ENCODE measurements around the gene SPAAR. TPM values are rescaled to one million over a fixed set of nuclear protein-coding genes. Genes with fewer than 3 reads are reported as not detected.
"Not testable (repeated sequence)": the region's sequence is repeated elsewhere in the genome, so short reads cannot be mapped to it uniquely, and the experiment has no call there.

Gene SPAAR
- total RNA-seq, 2 experiments from 2014 or later = not detected

GRCh38 chr9:35872505-35872904 lies 36.8 kb upstream of the SPAAR start:
- peaks cover 5% of the 10 kb centered on the region for H3K9me3 Mint-ChIP-seq (ENCODE audit: insufficient read depth)
- ChIA-PET CTCF (interaction anchor here (1.0 to 1.6 kb wide), 5 partner anchors 10 to 82 kb away, joined by 3 to 14 read pairs (median 5); no protein-coding TSS in a partner anchor), POLR2A (no interaction called here)

GRCh38 chr9:35882263-35882848 lies 26.9 kb upstream of the SPAAR start:
- peaks cover 34% of the 10 kb centered on the region for H3K27me3 Mint-ChIP-seq (ENCODE audit: low read depth)
- ATAC-seq = peak; percentile 75
- no peak overlapping the region for H3K4me3 Mint-ChIP-seq
- ChIA-PET POLR2A (no interaction called here), CTCF (interaction anchor here (0.6 to 2.6 kb wide), 61 partner anchors 9 to 368 kb away, joined by 3 to 64 read pairs (median 5); partner anchors contain the start of genes CREB3, GBA2, HINT2 and OR13J1)
- peak; percentile 84 for DNase-seq
- H3K36me3 Mint-ChIP-seq (ENCODE audit: low read depth) = no peaks in the 10 kb centered on the region
- H3K27ac Mint-ChIP-seq = no peak overlapping the region
- peaks cover 5% of the 10 kb centered on the region for H3K9me3 Mint-ChIP-seq (ENCODE audit: insufficient read depth)
- no peaks in the 10 kb centered on the region for H3K4me1 Mint-ChIP-seq (ENCODE audit: low read depth)

More at GRCh38 chr9:35872505-35872904, 36.8 kb upstream of the SPAAR start:
- Mint-ChIP-seq H3K4me1 (ENCODE audit: low read depth) (no peaks in the 10 kb centered on the region), H3K36me3 (ENCODE audit: low read depth) (no peaks in the 10 kb centered on the region), H3K27me3 (ENCODE audit: low read depth) (peaks cover 17% of the 10 kb centered on the region), H3K4me3 (no peak overlapping the region), H3K27ac (no peak overlapping the region)
- ATAC-seq (no peak), DNase-seq (no peak)

GRCh38 chr9:35882996-35883395 lies 26.3 kb upstream of the SPAAR start:
- no peaks in the 10 kb centered on the region for H3K4me1 Mint-ChIP-seq (ENCODE audit: low read depth)
- ChIA-PET POLR2A (no interaction called here), CTCF (interaction anchor here (0.7 to 2.6 kb wide), 39 partner anchors 9 to 279 kb away, joined by 3 to 64 read pairs (median 7); partner anchors contain the start of genes CREB3, GBA2, HINT2 and RGP1)
- H3K4me3 Mint-ChIP-seq = no peak overlapping the region
- H3K27me3 Mint-ChIP-seq (ENCODE audit: low read depth) = peaks cover 28% of the 10 kb centered on the region
- no peak for ATAC-seq
- no peak for DNase-seq
- no peaks in the 10 kb centered on the region for H3K36me3 Mint-ChIP-seq (ENCODE audit: low read depth)
- H3K27ac Mint-ChIP-seq = no peak overlapping the region
- no peaks in the 10 kb centered on the region for H3K9me3 Mint-ChIP-seq (ENCODE audit: insufficient read depth)

- ATAC-seq; H3K36me3 Mint-ChIP-seq (ENCODE audit: low read depth); H3K4me1 Mint-ChIP-seq (ENCODE audit: low read depth); POLR2A ChIA-PET; DNase-seq; H3K4me3 Mint-ChIP-seq; H3K27ac Mint-ChIP-seq; H3K9me3 Mint-ChIP-seq (ENCODE audit: insufficient read depth): not testable (repeated sequence)
- CTCF ChIA-PET = interaction anchor here (0.7 to 1.0 kb wide), 2 partner anchors 58 to 95 kb away, joined by 3 to 4 read pairs; no protein-coding TSS in a partner anchor
- H3K27me3 Mint-ChIP-seq (ENCODE audit: low read depth) = peaks cover 22% of the 10 kb centered on the region
These were observed 24.4 kb upstream of the SPAAR start for GRCh38 chr9:35884908-35885307.

GRCh38 chr9:35891646-35892045 lies 17.6 kb upstream of the SPAAR start:
- no peaks in the 10 kb centered on the region for H3K4me1 Mint-ChIP-seq (ENCODE audit: low read depth)
- H3K27me3 Mint-ChIP-seq (ENCODE audit: low read depth) = peaks cover 41% of the 10 kb centered on the region
- POLR2A ChIA-PET = no interaction called here
- CTCF ChIA-PET = interaction anchor here (0.8 to 1.8 kb wide), 2 partner anchors 10 to 12 kb away, joined by 3 to 8 read pairs; no protein-coding TSS in a partner anchor
- no peaks in the 10 kb centered on the region for H3K36me3 Mint-ChIP-seq (ENCODE audit: low read depth)
- no peak overlapping the region for H3K4me3 Mint-ChIP-seq
- H3K9me3 Mint-ChIP-seq (ENCODE audit: insufficient read depth) = no peaks in the 10 kb centered on the region
- DNase-seq (no peak), ATAC-seq (no peak)
- no peak overlapping the region for H3K27ac Mint-ChIP-seq

- ATAC-seq (no peak), DNase-seq (no peak)
- Mint-ChIP-seq H3K4me3 (no peak overlapping the region), H3K36me3 (ENCODE audit: low read depth) (no peaks in the 10 kb centered on the region), H3K27ac (no peak overlapping the region), H3K27me3 (ENCODE audit: low read depth) (peaks cover 38% of the 10 kb centered on the region), H3K9me3 (ENCODE audit: insufficient read depth) (no peaks in the 10 kb centered on the region), H3K4me1 (ENCODE audit: low read depth) (no peaks in the 10 kb centered on the region)
- POLR2A ChIA-PET = no interaction called here
- CTCF ChIA-PET = interaction anchor here (0.7 to 1.8 kb wide), 2 partner anchors 10 to 11 kb away, joined by 3 to 8 read pairs; no protein-coding TSS in a partner anchor
These were observed 17.2 kb upstream of the SPAAR start for GRCh38 chr9:35892051-35892450.

- H3K9me3 Mint-ChIP-seq (ENCODE audit: insufficient read depth) = no peaks in the 10 kb centered on the region
- peaks cover 40% of the 10 kb centered on the region for H3K27me3 Mint-ChIP-seq (ENCODE audit: low read depth)
- H3K4me3 Mint-ChIP-seq = no peak overlapping the region
- ChIA-PET CTCF (interaction anchor here (1.0 to 6.0 kb wide), 4 partner anchors 14 to 70 kb away, joined by 4 to 32 read pairs (median 11); no protein-coding TSS in a partner anchor), POLR2A (no interaction called here)
- DNase-seq (no peak), ATAC-seq (no peak)
- H3K27ac Mint-ChIP-seq = no peak overlapping the region
- no peaks in the 10 kb centered on the region for H3K4me1 Mint-ChIP-seq (ENCODE audit: low read depth)
- no peaks in the 10 kb centered on the region for H3K36me3 Mint-ChIP-seq (ENCODE audit: low read depth)
These were observed 12.7 kb upstream of the SPAAR start for GRCh38 chr9:35896570-35896969.

GRCh38 chr9:35897376-35898099 lies 11.8 kb upstream of the SPAAR start:
- H3K9me3 Mint-ChIP-seq (ENCODE audit: insufficient read depth); H3K27ac Mint-ChIP-seq; DNase-seq; H3K4me1 Mint-ChIP-seq (ENCODE audit: low read depth); POLR2A ChIA-PET; ATAC-seq; H3K36me3 Mint-ChIP-seq (ENCODE audit: low read depth); H3K4me3 Mint-ChIP-seq: not testable (repeated sequence)
- H3K27me3 Mint-ChIP-seq (ENCODE audit: low read depth) = peaks cover 36% of the 10 kb centered on the region
- CTCF ChIA-PET = interaction anchor here (1.5 to 6.0 kb wide), 7 partner anchors 13 to 109 kb away, joined by 4 to 32 read pairs (median 8); no protein-coding TSS in a partner anchor

GRCh38 chr9:35898337-35898736 lies 11.0 kb upstream of the SPAAR start:
- no peak for ATAC-seq
- CTCF ChIA-PET = interaction anchor here (0.7 to 6.0 kb wide), 8 partner anchors 13 to 125 kb away, joined by 3 to 32 read pairs (median 6); no protein-coding TSS in a partner anchor
- no peak for DNase-seq
- Mint-ChIP-seq H3K4me3 (no peak overlapping the region), H3K27ac (no peak overlapping the region), H3K4me1 (ENCODE audit: low read depth) (peaks cover 3% of the 10 kb centered on the region), H3K9me3 (ENCODE audit: insufficient read depth) (no peaks in the 10 kb centered on the region), H3K36me3 (ENCODE audit: low read depth) (no peaks in the 10 kb centered on the region), H3K27me3 (ENCODE audit: low read depth) (peaks cover 31% of the 10 kb centered on the region)
- POLR2A ChIA-PET = no interaction called here

- H3K4me1 Mint-ChIP-seq (ENCODE audit: low read depth) = peaks cover 4% of the 10 kb centered on the region
- ATAC-seq (no peak), DNase-seq (no peak)
- H3K36me3 Mint-ChIP-seq (ENCODE audit: low read depth) = no peaks in the 10 kb centered on the region
- H3K27me3 Mint-ChIP-seq (ENCODE audit: low read depth) = peaks cover 25% of the 10 kb centered on the region
- no peak overlapping the region for H3K4me3 Mint-ChIP-seq
- H3K9me3 Mint-ChIP-seq (ENCODE audit: insufficient read depth) = no peaks in the 10 kb centered on the region
- POLR2A ChIA-PET = no interaction called here
- CTCF ChIA-PET = interaction anchor here (0.7 to 6.0 kb wide), 9 partner anchors 12 to 125 kb away, joined by 3 to 32 read pairs (median 5); no protein-coding TSS in a partner anchor
- no peak overlapping the region for H3K27ac Mint-ChIP-seq
These were observed 10.3 kb upstream of the SPAAR start for GRCh38 chr9:35899021-35899420.

GRCh38 chr9:35903049-35903448 lies 6.2 kb upstream of the SPAAR start:
- ChIA-PET CTCF (interaction anchor here (0.8 to 3.8 kb wide), 34 partner anchors 8 to 328 kb away, joined by 3 to 59 read pairs (median 4); no protein-coding TSS in a partner anchor), POLR2A (no interaction called here)
- ATAC-seq = peak; percentile 74
- Mint-ChIP-seq H3K4me3 (no peak overlapping the region), H3K4me1 (ENCODE audit: low read depth) (peaks cover 10% of the 10 kb centered on the region), H3K9me3 (ENCODE audit: insufficient read depth) (no peaks in the 10 kb centered on the region), H3K36me3 (ENCODE audit: low read depth) (no peaks in the 10 kb centered on the region), H3K27me3 (ENCODE audit: low read depth) (peaks cover 10% of the 10 kb centered on the region), H3K27ac (no peak overlapping the region)
- peak; percentile 64 for DNase-seq

- peaks cover 22% of the 10 kb centered on the region for H3K4me1 Mint-ChIP-seq (ENCODE audit: low read depth)
- H3K4me3 Mint-ChIP-seq = no peak overlapping the region
- no peak for ATAC-seq
- no peaks in the 10 kb centered on the region for H3K36me3 Mint-ChIP-seq (ENCODE audit: low read depth)
- no peaks in the 10 kb centered on the region for H3K9me3 Mint-ChIP-seq (ENCODE audit: insufficient read depth)
- DNase-seq = no peak
- CTCF ChIA-PET = interaction anchor here (1.3 to 3.8 kb wide), 3 partner anchors 36 to 50 kb away, joined by 4 to 59 read pairs (median 37); no protein-coding TSS in a partner anchor
- peaks cover 6% of the 10 kb centered on the region for H3K27me3 Mint-ChIP-seq (ENCODE audit: low read depth)
- H3K27ac Mint-ChIP-seq = no peak overlapping the region
- POLR2A ChIA-PET = no interaction called here
These were observed 5.0 kb upstream of the SPAAR start for GRCh38 chr9:35904338-35904737.

All from activated CD8-positive, alpha-beta T cell treated with anti-CD3 and anti-CD28 coated beads, Interleukin-2, amount 10 ng/mL, durations not matched to agents 7 days and 5 days (primary cell).